ENCODE data around the gene CCL13. TPM values are rescaled to one million over a fixed set of nuclear protein-coding genes. Genes with fewer than 3 reads are reported as not detected.

CCL13 gene
- polyA plus RNA-seq, 1 experiment: 0.22 TPM

DNA sequence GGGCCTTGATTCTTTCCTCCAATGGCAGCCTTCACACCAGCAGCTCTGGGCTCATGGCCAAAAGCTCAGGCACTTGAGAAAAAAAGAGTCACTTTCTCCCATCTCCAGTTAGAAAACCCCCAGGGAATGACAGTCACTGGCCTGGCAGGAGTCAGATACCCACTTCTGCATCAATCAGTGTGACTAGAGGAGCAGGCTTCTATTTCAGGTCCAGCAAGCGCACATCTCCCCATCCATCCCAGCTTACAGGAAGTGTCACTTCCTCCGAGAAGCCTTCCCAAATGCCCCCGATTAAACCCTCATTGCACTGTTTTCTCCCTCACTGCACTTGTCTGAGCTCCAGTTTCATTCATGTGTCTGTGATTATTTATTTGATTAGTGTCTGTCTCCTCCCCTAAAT lies 37.1 kb downstream of the CCL13 start:
- Histone ChIP-seq H3K27me3 (ENCODE audit: control insufficient read depth, insufficient read depth, low read length) (no peaks in the 10 kb centered on the region; the same call in 1 of the 2 replicates), H3K4me3 (ENCODE audit: low read depth, low read length) (no peak overlapping the region), H3K36me3 (ENCODE audit: control insufficient read depth, insufficient read depth, low read length) (no peaks in the 10 kb centered on the region)
- POLR2A ChIA-PET: no interaction called here
- DNase-seq (ENCODE audit: low read depth): no peak
- CTCF ChIA-PET: interaction anchor here (0.6 to 1.3 kb wide), 3 partner anchors 32 to 1616 kb away, joined by 3 to 6 read pairs (median 4); no protein-coding TSS in a partner anchor
- TF ChIP-seq, protein P1, sequence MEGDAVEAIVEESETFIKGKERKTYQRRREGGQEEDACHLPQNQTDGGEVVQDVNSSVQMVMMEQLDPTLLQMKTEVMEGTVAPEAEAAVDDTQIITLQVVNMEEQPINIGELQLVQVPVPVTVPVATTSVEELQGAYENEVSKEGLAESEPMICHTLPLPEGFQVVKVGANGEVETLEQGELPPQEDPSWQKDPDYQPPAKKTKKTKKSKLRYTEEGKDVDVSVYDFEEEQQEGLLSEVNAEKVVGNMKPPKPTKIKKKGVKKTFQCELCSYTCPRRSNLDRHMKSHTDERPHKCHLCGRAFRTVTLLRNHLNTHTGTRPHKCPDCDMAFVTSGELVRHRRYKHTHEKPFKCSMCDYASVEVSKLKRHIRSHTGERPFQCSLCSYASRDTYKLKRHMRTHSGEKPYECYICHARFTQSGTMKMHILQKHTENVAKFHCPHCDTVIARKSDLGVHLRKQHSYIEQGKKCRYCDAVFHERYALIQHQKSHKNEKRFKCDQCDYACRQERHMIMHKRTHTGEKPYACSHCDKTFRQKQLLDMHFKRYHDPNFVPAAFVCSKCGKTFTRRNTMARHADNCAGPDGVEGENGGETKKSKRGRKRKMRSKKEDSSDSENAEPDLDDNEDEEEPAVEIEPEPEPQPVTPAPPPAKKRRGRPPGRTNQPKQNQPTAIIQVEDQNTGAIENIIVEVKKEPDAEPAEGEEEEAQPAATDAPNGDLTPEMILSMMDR (IDR thresholded peaks at IDR 0.05; ENCODE audit: insufficient read depth, low read depth, low read length): no peak

DNA sequence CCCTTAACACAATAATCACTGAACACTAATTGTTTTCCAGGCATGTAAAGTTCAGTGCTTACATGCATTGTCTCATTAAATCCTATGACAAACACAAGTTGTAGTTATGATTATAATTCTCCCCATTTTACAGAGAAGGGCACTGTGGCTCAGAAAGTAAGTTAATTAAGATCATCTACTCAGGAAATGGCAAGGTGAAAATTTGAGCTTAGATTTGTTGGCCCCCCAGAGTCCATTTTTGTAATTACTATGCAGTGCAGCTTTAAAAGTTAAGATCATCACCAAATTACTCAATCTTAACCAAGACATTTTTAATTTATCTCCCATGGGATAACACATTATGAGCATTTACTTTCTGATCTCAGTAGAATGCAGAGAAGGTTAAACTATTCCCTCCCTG lies 41.0 kb downstream of the CCL13 start:
- DNase-seq (ENCODE audit: low read depth): no peak
- Histone ChIP-seq H3K4me3 (ENCODE audit: low read depth, low read length) (no peak overlapping the region), H3K36me3 (ENCODE audit: control insufficient read depth, insufficient read depth, low read length) (no peaks in the 10 kb centered on the region), H3K27me3 (ENCODE audit: control insufficient read depth, insufficient read depth, low read length) (peaks cover 1% of the 10 kb centered on the region; the same call in 1 of the 2 replicates)
- TF ChIP-seq, protein P1 (IDR thresholded peaks at IDR 0.05; ENCODE audit: insufficient read depth, low read depth, low read length): no peak
- POLR2A ChIA-PET: no interaction called here
- CTCF ChIA-PET: interaction anchor here (0.5 to 1.3 kb wide), 3 partner anchors 10 to 15 kb away, joined by 3 read pairs; no protein-coding TSS in a partner anchor

DNA sequence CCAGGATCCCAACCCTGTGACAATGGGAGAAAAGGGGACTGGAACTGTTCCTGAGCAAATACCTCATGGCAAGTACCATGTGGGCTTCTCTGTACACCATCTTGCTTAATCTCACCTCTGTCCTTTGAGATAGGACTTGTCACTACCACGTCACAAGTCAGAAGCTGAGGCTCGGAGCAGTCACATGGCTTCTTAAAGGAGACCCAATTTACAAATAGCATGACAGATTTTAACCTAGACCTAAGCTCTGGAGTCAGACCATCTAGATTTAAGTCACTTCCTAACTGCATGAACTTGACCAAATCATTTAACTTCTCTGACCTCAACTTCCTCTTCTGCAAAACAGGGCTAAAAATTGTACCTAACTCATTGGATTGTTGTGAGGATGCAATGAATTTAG lies 42.7 kb downstream of the CCL13 start:
- CTCF ChIA-PET: interaction anchor here (1.9 to 2.8 kb wide), 2 partner anchors 12 to 21 kb away, joined by 8 to 13 read pairs; no protein-coding TSS in a partner anchor
- Histone ChIP-seq H3K27me3 (ENCODE audit: control insufficient read depth, insufficient read depth, low read length) (peaks cover 1% of the 10 kb centered on the region; the same call in 1 of the 2 replicates), H3K36me3 (ENCODE audit: control insufficient read depth, insufficient read depth, low read length) (no peaks in the 10 kb centered on the region), H3K4me3 (ENCODE audit: low read depth, low read length) (no peak overlapping the region)
- no peak for DNase-seq (ENCODE audit: low read depth)
- POLR2A ChIA-PET: no interaction called here
- TF ChIP-seq, protein P1 (IDR thresholded peaks at IDR 0.05; ENCODE audit: insufficient read depth, low read depth, low read length): no peak

- TF ChIP-seq, protein P1 (IDR thresholded peaks at IDR 0.05; ENCODE audit: insufficient read depth, low read depth, low read length): no peak
- DNase-seq (ENCODE audit: low read depth): no peak
- H3K36me3 ChIP-seq (ENCODE audit: control insufficient read depth, insufficient read depth, low read length): no peaks in the 10 kb centered on the region
- H3K4me3 ChIP-seq (ENCODE audit: low read depth, low read length): no peak overlapping the region
- CTCF ChIA-PET: interaction anchor here (1.9 to 2.8 kb wide), 2 partner anchors 11 to 20 kb away, joined by 8 to 13 read pairs; no protein-coding TSS in a partner anchor
- H3K27me3 ChIP-seq (ENCODE audit: control insufficient read depth, insufficient read depth, low read length): peaks cover 1% of the 10 kb centered on the region; the same call in 1 of the 2 replicates
- POLR2A ChIA-PET: no interaction called here
Measured at GRCh38 chr17:34399725-34400124, 43.4 kb downstream of the CCL13 start.

DNA sequence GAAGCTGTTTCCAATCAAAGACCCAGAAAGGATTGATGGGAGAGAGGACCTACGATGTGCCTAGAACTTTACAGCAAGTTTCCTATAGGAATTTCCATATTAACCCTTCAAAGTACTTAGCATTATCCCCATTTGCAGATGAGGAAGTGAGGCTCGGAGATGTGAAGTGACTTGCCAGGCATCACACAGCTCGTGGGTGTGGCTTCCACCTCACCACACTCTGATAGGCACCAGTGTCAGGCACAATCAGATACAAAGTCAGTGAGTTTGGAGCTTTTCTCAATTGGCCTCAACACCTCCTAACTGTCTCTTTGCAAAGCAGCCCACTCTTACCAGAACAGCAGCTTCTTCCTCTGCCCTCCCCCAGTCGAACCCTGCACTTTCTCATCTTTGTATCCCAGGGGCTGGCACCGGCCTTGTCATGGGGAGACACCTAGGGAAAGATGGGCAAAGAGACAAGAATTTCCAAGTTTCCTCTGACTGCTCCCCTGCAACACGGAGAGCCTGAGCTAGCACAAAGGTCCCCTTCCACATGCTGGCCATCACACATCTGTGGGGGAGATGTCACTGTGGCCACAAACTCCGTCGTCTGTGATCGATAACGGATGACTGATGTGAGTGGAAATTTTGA lies 44.1 kb downstream of the CCL13 start:
- CTCF ChIA-PET: interaction anchor here (2.8 kb wide), 1 partner anchor 20 kb away, joined by 13 read pairs; no protein-coding TSS in a partner anchor
- DNase-seq (ENCODE audit: low read depth): no peak
- H3K27me3 ChIP-seq (ENCODE audit: control insufficient read depth, insufficient read depth, low read length): peaks cover 1% of the 10 kb centered on the region; the same call in 1 of the 2 replicates
- no peak overlapping the region for H3K4me3 ChIP-seq (ENCODE audit: low read depth, low read length)
- H3K36me3 ChIP-seq (ENCODE audit: control insufficient read depth, insufficient read depth, low read length): no peaks in the 10 kb centered on the region
- POLR2A ChIA-PET: no interaction called here
- TF ChIP-seq, protein P1 (IDR thresholded peaks at IDR 0.05; ENCODE audit: insufficient read depth, low read depth, low read length): no peak
